GM18951 (cell line): ENCODE data around the gene OTUD6A.
"Not testable (repeated sequence)": the region's sequence is repeated elsewhere in the genome, so short reads cannot be mapped to it uniquely, and the experiment has no call there.

ENCODE experiments used
- POLR2A ChIP-seq: IDR thresholded peaks from 4 replicates; pipeline ENCODE4 v1.6.1; 2011; ENCODE audit warnings: mild to moderate bottlenecking; ENCODE audit not compliant: insufficient read length, insufficient read depth; ENCODE audit errors: extremely low read depth
- in situ Hi-C: fragments of 300-500 bp; cut with MboI; formaldehyde crosslinking; loops from one replicate; pipeline ENCODE4 v1.12.0; 2022; ENCODE audit warnings: low sequenced_read_pairs, mixed read lengths, inconsistent platforms; ENCODE audit not compliant: unreplicated experiment

OTUD6A gene

DNA sequence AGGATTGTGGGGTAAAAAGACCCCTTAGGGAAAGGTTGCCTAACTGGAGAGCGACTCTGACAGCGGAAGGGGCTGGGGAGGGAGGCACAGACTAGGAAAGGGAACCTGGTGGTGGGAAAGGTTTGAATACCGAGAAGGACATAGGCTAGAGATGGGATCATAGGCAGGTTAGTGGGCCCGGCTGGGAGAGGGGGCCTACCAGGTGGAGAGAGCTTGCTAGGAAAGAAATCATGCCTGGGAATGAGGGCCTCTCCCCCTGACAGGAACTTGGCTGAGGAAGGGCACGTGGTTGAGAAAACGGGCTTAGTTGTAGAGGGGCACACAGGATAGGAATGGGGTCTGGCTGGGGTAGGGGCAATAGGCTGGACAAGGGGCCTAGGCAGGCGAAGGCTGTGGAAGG, 4.4 kb downstream of the OTUD6A start:
- TF ChIP-seq POLR2A: no peak
- in situ Hi-C loops: no loop called here

DNA sequence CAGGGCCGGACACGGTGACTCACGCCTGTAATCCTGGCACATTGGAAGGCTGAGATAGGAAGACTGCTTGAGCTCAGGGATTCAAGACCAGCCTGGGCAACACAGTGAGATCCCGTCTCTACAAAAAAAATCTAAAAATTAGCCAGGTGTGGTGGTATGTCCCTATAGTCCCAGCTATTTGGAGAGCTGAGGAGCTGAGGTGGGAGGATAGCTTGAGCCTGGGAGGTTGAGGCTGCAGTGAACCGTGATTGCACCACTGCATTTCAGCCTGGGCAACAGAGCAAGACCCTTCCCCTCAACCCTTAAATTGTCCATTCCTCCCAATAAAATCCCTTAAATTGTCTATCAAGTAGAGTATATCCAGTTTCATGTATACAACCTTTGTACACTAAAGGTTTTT, 17.0 kb downstream of the OTUD6A start:
- in situ Hi-C loops: loop anchor here (25.0 kb wide), 1 partner anchor 542 kb away; no protein-coding TSS in a partner anchor

DNA sequence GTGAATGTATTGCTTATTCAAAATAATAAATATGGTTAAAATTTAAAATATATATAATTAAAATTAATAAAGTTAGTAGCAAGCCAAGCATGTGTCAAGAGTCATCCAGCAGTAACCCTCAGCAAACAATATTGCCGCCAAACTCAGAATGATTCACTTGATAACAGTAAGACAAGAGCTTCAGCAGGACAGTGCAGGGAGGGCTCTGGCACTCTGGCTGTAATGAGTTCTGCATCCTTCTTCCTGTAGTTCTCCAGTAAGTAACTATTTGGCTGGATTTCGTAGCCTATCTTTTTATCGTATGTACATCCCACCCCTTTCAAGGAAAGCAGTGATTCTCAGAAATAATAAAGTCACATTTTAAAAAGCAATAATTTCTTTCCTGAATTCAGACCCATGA, 17.6 kb downstream of the OTUD6A start:
- in situ Hi-C loops: loop anchor here (25.0 kb wide), 1 partner anchor 543 kb away; no protein-coding TSS in a partner anchor
- TF ChIP-seq POLR2A: no peak

More for the DNA sequence above, 17.0 kb downstream of the OTUD6A start:
- TF ChIP-seq POLR2A: no peak

GRCh38 chrX:70082723-70083122, 20.5 kb downstream of the OTUD6A start:
- no peak for TF ChIP-seq POLR2A
- in situ Hi-C loops: loop anchor here (25.0 kb wide), 1 partner anchor 545 kb away; no protein-coding TSS in a partner anchor

GRCh38 chrX:70084592-70085240, 22.5 kb downstream of the OTUD6A start:
- no peak for TF ChIP-seq POLR2A
- in situ Hi-C loops: loop anchor here (25.0 kb wide), 1 partner anchor 547 kb away; no protein-coding TSS in a partner anchor

DNA sequence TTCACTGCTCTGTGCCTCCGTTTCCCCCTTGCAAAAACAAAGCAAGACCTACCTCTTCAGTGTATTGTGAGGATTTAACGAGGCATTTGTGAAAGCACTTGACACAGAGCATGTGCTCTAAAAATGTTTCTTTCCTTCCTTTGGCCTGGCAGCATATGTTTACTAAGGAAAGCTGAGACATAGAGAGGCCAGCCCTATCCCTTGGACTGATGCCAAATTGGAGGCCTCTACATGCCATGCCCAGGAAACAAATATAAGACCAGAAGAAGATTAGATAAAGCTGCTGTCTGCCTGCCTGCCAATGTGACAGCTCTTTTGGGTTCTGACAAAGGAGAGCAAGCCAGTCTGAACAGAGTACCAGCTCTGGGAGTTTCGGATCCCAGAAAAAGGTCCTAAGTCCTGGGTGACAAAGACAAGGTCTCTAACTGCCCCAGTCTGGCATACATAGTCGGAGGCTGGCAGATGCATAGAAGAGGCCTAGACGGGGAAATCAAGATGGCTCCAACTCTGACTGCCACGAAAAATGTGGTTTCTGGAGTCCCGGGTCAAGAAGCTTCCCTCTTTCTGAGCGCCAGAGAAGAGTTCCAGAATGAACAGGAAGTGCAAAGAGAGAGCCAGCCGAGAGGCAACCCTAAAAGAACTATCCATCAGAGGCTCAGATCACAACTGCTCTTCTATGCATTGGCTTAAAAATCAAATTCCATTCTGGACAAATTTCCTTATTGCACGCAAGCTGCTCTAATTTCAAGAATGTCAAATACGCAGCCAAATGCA, 25.8 kb downstream of the OTUD6A start:
- in situ Hi-C loops: loop anchor here (25.0 kb wide), 1 partner anchor 551 kb away; no protein-coding TSS in a partner anchor

GRCh38 chrX:70088751-70089150, 26.5 kb downstream of the OTUD6A start:
- in situ Hi-C loops: loop anchor here (25.0 kb wide), 1 partner anchor 551 kb away; no protein-coding TSS in a partner anchor
- no peak for TF ChIP-seq POLR2A

More for the DNA sequence above, 25.8 kb downstream of the OTUD6A start:
- TF ChIP-seq POLR2A: no peak

DNA sequence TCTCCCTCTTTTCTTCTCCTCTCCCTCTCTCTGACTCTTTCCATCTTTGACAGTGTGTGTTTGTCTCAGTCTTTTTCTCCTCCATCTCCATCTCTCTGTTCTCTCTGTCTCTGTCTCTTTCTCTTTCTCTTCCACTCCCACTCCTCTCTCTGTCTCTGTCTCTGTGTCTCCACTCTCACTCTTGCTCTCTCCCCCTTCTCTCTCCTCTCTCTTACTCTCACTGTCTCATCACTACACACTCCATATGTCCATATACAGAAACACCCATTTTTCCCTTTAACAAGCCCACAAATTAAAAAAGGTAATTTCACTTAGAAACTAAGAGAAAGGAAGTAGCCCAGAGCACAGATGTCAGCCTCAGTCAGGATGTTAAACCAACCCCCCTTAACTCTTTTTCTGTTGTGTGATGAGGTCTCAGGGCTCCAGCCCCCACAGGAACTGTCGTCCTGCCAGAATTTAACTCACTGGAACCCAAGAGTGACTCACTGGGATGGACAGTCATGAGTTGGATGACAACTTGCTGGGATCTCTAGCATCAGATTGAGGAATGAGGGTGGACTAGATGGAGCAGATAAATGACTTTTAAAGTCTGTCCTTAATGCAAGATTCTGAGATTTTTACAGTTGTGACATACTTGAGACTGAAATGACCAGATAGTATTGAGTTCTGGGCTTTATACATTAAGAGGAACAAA, 27.5 kb downstream of the OTUD6A start:
- no peak for TF ChIP-seq POLR2A
- in situ Hi-C loops: loop anchor here (25.0 kb wide), 1 partner anchor 552 kb away; no protein-coding TSS in a partner anchor

GRCh38 chrX:70092247-70092646, 30.0 kb downstream of the OTUD6A start:
- TF ChIP-seq POLR2A: no peak
- in situ Hi-C loops: loop anchor here (25.0 kb wide), 1 partner anchor 555 kb away; no protein-coding TSS in a partner anchor

GRCh38 chrX:70096052-70096451, 33.8 kb downstream of the OTUD6A start:
- TF ChIP-seq POLR2A: no peak
- in situ Hi-C loops: loop anchor here (25.0 kb wide), 1 partner anchor 559 kb away; no protein-coding TSS in a partner anchor

GRCh38 chrX:70105229-70105628, 43.0 kb downstream of the OTUD6A start:
- in situ Hi-C loops: no loop called here
- TF ChIP-seq POLR2A: no peak

DNA sequence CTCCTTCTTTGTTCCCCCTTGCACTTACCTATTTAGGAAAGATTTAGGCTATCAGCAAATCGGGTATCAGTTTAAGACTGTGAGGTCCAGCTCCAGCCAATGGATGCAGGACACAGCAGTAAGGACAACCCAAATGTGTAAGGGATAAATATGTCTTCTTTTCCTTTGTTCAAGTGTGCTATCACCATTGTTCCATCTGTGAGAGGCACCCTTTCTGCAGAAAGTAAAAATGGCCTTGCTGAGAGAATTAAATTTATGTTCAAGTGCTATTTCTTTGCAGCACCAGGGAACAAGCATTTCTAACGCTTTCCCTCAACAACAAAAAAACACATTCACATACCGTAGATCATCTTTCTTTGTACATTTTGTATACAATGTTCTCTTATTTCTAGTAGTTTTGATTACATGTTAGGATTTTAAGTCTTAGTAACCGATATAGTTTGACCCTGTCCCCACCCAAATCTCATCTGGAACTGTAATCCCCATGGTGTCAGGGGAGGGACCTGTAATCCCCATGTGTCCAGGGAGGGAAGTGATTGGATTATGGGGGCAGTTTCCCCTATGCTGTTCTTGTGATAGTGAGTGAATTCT, 49.3 kb downstream of the OTUD6A start:
- in situ Hi-C loops: not testable (repeated sequence)
